Caki2 (cell line): ENCODE measurements around the gene PDE4D. TPM values are rescaled to one million over a fixed set of nuclear protein-coding genes. Genes with fewer than 3 reads are reported as not detected.

ENCODE experiments used
- DNase-seq: peaks from one replicate; pipeline ENCODE4 v3.0.0-alpha.2; 2015; ENCODE audit warnings: low read depth
- in situ Hi-C: cut with HindIII; loops from 2 replicates; pipeline ENCODE4 v1.10.0; 2016; ENCODE audit warnings: low sequenced_read_pairs, low pct_unique_long_range_greater_than_20kb, mixed read lengths
- total RNA-seq: library from RNA; depleted of rRNA; stranded (reverse); fragments of >200 nt; shearing (Covaris generic); gene quantifications from 2 replicates; pipeline ENCODE4 v1.2.3, GENCODE V29; 2014; ENCODE audit warnings: low replicate concordance

PDE4D gene
- total RNA-seq, 1 experiment from 2014 or later, result 19.4 TPM

GRCh38 chr5:59097116-59097515 lies 796.4 kb downstream of the PDE4D start:
- in situ Hi-C loops, result no loop called here
- DNase-seq, result no peak

- DNase-seq, result no peak
- in situ Hi-C loops, result no loop called here
Measured at GRCh38 chr5:59095480-59095879, 798.0 kb downstream of the PDE4D start.

GRCh38 chr5:59094864-59095263 lies 798.7 kb downstream of the PDE4D start:
- DNase-seq, result no peak
- in situ Hi-C loops, result no loop called here

- in situ Hi-C loops, result no loop called here
- DNase-seq, result no peak
Measured at GRCh38 chr5:59093329-59093728, 800.2 kb downstream of the PDE4D start.

- in situ Hi-C loops, result no loop called here
- DNase-seq, result no peak
Measured at GRCh38 chr5:59092758-59093157, 800.8 kb downstream of the PDE4D start.

GRCh38 chr5:59091965-59092364 lies 801.6 kb downstream of the PDE4D start:
- in situ Hi-C loops, result no loop called here
- DNase-seq, result no peak

GRCh38 chr5:59090323-59090722 lies 803.2 kb downstream of the PDE4D start:
- DNase-seq, result no peak
- in situ Hi-C loops, result no loop called here

- no peak for DNase-seq
- in situ Hi-C loops, result no loop called here
Measured at GRCh38 chr5:59089767-59090166, 803.8 kb downstream of the PDE4D start.

GRCh38 chr5:59088546-59088945 lies 805.0 kb downstream of the PDE4D start:
- DNase-seq, result no peak
- in situ Hi-C loops, result no loop called here

- in situ Hi-C loops, result no loop called here
- DNase-seq, result no peak
Measured at GRCh38 chr5:59086024-59086423, 807.5 kb downstream of the PDE4D start.

GRCh38 chr5:59081693-59082092 lies 811.8 kb downstream of the PDE4D start:
- in situ Hi-C loops, result no loop called here
- DNase-seq, result no peak

- in situ Hi-C loops, result no loop called here
- peak; percentile 51 for DNase-seq
Measured at GRCh38 chr5:59079622-59080620, 813.6 kb downstream of the PDE4D start.

GRCh38 chr5:59071755-59072549 lies 821.6 kb downstream of the PDE4D start:
- no peak for DNase-seq
- in situ Hi-C loops, result loop anchor here (25.0 kb wide), 1 partner anchor 885 kb away; no protein-coding TSS in a partner anchor

GRCh38 chr5:59069438-59070079 lies 824.0 kb downstream of the PDE4D start:
- peak; percentile 93 for DNase-seq

GRCh38 chr5:59067956-59068656 lies 825.4 kb downstream of the PDE4D start:
- in situ Hi-C loops, result loop anchor here (25.0 kb wide), 1 partner anchor 881 kb away; no protein-coding TSS in a partner anchor
- DNase-seq, result no peak

More at GRCh38 chr5:59069438-59070079, 824.0 kb downstream of the PDE4D start:
- in situ Hi-C loops, result loop anchor here (25.0 kb wide), 1 partner anchor 882 kb away; no protein-coding TSS in a partner anchor

GRCh38 chr5:59066367-59067163 lies 827.0 kb downstream of the PDE4D start:
- in situ Hi-C loops, result loop anchor here (25.0 kb wide), 1 partner anchor 879 kb away; no protein-coding TSS in a partner anchor
- DNase-seq, result peak; percentile 25

- DNase-seq, result no peak
Measured at GRCh38 chr5:59065554-59065953, 828.0 kb downstream of the PDE4D start.

More at GRCh38 chr5:59065554-59065953, 828.0 kb downstream of the PDE4D start:
- in situ Hi-C loops, result loop anchor here (25.0 kb wide), 1 partner anchor 878 kb away; no protein-coding TSS in a partner anchor
